H1 (cell line): Measurements from ENCODE around the gene KLK6. TPM values are rescaled to one million over a fixed set of nuclear protein-coding genes. Genes with fewer than 3 reads are reported as not detected.

ENCODE experiments used
- CTCF ChIA-PET: fragments of 300-600 bp; sonication (Branson Sonifier 250); formaldehyde crosslinking; loops from one replicate; lab custom pipeline; 2021; ENCODE audit not compliant: partially characterized antibody; lab: Charles Lee
- POLR2A ChIA-PET: fragments of 300-600 bp; sonication (Branson Sonifier 250); formaldehyde crosslinking; loops from one replicate; lab custom pipeline; 2021; ENCODE audit warnings: inconsistent platforms; ENCODE audit not compliant: partially characterized antibody; lab: Charles Lee
- DNase-seq, 2 experiments: peaks; one replicate each; pipeline versions ENCODE4 v3.0.0 to v3.0.0-alpha.2; 2010 to 2022; ENCODE audit warnings: low spot score in 2 of 2, low read depth in 1 of 2, mixed read lengths in 1 of 2
- FAIRE-seq: peaks from 2 replicates; lab custom pipeline; 2011; peaks lifted over from hg19 to GRCh38; lab: Jason Lieb, UNC
- H2AFZ ChIP-seq: 2 replicates; pipeline ENCODE4 v1.8.1; 2012; ENCODE audit warnings: low read length, inconsistent platforms
- H2AK5ac ChIP-seq: 2 replicates; pipeline ENCODE4 v1.6.1; 2013; ENCODE audit warnings: low read depth, low read length
- H2BK120ac ChIP-seq: replicated peaks from 2 replicates; pipeline ENCODE3; 2013; ENCODE audit warnings: low read depth, low read length, inconsistent platforms
- H2BK12ac ChIP-seq: 2 replicates; pipeline ENCODE4 v1.6.1; 2013; ENCODE audit warnings: low read depth, low read length
- H2BK15ac ChIP-seq: 2 replicates; pipeline ENCODE4 v1.6.1; 2013; ENCODE audit warnings: low read length
- H2BK20ac ChIP-seq: 2 replicates; pipeline ENCODE4 v1.6.1; 2013; ENCODE audit warnings: low read length
- H2BK5ac ChIP-seq: 2 replicates; pipeline ENCODE4 v1.6.1; 2013; ENCODE audit warnings: low read depth, low read length
- H3K14ac ChIP-seq: 2 replicates; pipeline ENCODE4 v1.6.1; 2013; ENCODE audit warnings: inconsistent platforms; ENCODE audit not compliant: insufficient read length
- H3K18ac ChIP-seq: 2 replicates; pipeline ENCODE4 v1.6.1; 2013; ENCODE audit warnings: low read length; ENCODE audit errors: extremely low read depth
- H3K23ac ChIP-seq: 2 replicates; pipeline ENCODE4 v1.6.1; 2013; ENCODE audit warnings: inconsistent platforms; ENCODE audit not compliant: insufficient read length
- H3K23me2 ChIP-seq: 2 replicates; pipeline ENCODE4 v1.6.1; 2013; ENCODE audit warnings: low read depth, low read length
- H3K27ac ChIP-seq: 2 replicates; pipeline ENCODE4 v1.6.1; 2011; ENCODE audit warnings: low read depth, low read length, inconsistent platforms
- H3K27me3 ChIP-seq, 4 experiments: replicated peaks in 1 of 4; 1 replicate in 1 of 4; 2 replicates in 3 of 4; pipeline versions ENCODE4 v1.6.1 to v1.8.1; 2011 to 2013; ENCODE audit warnings: low read length in 3 of 4, mild to moderate bottlenecking in 3 of 4, inconsistent platforms in 2 of 4, mixed read lengths in 2 of 4, moderate library complexity in 1 of 4; ENCODE audit not compliant: control insufficient read depth in 3 of 4, insufficient read depth in 3 of 4; ENCODE audit errors: extremely low read depth in 1 of 4
- H3K36me3 ChIP-seq, 4 experiments: 2 replicates each; pipeline versions ENCODE4 v1.6.1 to v1.8.1; 2011 to 2013; ENCODE audit warnings: mild to moderate bottlenecking in 4 of 4, low read length in 3 of 4, moderate library complexity in 2 of 4, control low read depth in 1 of 4, inconsistent platforms in 1 of 4; ENCODE audit not compliant: insufficient read depth in 4 of 4, control insufficient read depth in 2 of 4
- H3K4ac ChIP-seq: replicated peaks from 2 replicates; pipeline ENCODE3; 2013; ENCODE audit warnings: low read length, low read depth, mixed read lengths, inconsistent platforms; ENCODE audit not compliant: insufficient read length
- H3K4me1 ChIP-seq, 4 experiments: replicated peaks in 1 of 4; 1 replicate in 1 of 4; 2 replicates in 3 of 4; pipeline versions ENCODE4 v1.6.1 to v1.8.1; 2011 to 2013; ENCODE audit warnings: low read length in 3 of 4, inconsistent platforms in 2 of 4, mixed read lengths in 1 of 4; ENCODE audit not compliant: insufficient read depth in 4 of 4, control insufficient read depth in 3 of 4
- H3K4me2 ChIP-seq, 2 experiments: 2 replicates each; pipeline versions ENCODE4 v1.6.1 to v1.8.1; 2011 to 2013; ENCODE audit warnings: low read depth in 2 of 2, low read length in 2 of 2, control low read depth in 1 of 2, inconsistent platforms in 1 of 2, mild to moderate bottlenecking in 1 of 2; ENCODE audit not compliant: insufficient read depth in 1 of 2
- H3K4me3 ChIP-seq, 4 experiments: fragments of 200-600, 300-600 bp in 1 of 4; sonication (generic), shearing (Covaris generic), sonication (Bioruptor Twin) in 1 of 4; 2 replicates each; pipeline versions ENCODE4 v1.5.1 to v1.8.1; 2011 to 2016; ENCODE audit warnings: low read length in 4 of 4, low read depth in 3 of 4, control low read depth in 2 of 4, inconsistent platforms in 2 of 4, mild to moderate bottlenecking in 2 of 4, mixed read lengths in 1 of 4, moderate library complexity in 1 of 4; ENCODE audit not compliant: insufficient read depth in 2 of 4; ENCODE audit errors: extremely low read depth in 1 of 4
- H3K56ac ChIP-seq: replicated peaks from 2 replicates; pipeline ENCODE3; 2013; ENCODE audit warnings: low read depth, mild to moderate bottlenecking, mixed read lengths, low read length, inconsistent platforms; ENCODE audit not compliant: insufficient read length
- H3K79me1 ChIP-seq: 2 replicates; pipeline ENCODE4 v1.6.1; 2013; ENCODE audit warnings: low read depth, low read length, control low read depth
- H3K79me2 ChIP-seq, 2 experiments: 2 replicates each; pipeline versions ENCODE4 v1.6.1 to v1.8.1; 2012 to 2013; ENCODE audit warnings: low read length in 2 of 2, mild to moderate bottlenecking in 2 of 2, inconsistent platforms in 1 of 2; ENCODE audit not compliant: insufficient read depth in 2 of 2, control insufficient read depth in 1 of 2
- H3K9ac ChIP-seq, 4 experiments: replicated peaks in 1 of 4; 1 replicate in 1 of 4; 2 replicates in 3 of 4; pipeline versions ENCODE4 v1.6.1 to v1.8.1; 2011 to 2013; ENCODE audit warnings: low read depth in 3 of 4, low read length in 3 of 4, control low read depth in 2 of 4, mild to moderate bottlenecking in 2 of 4, moderate library complexity in 2 of 4, inconsistent platforms in 1 of 4; ENCODE audit errors: extremely low read depth in 1 of 4
- H3K9me3 ChIP-seq, 2 experiments: 2 replicates each; pipeline versions ENCODE4 v1.6.1 to v1.8.1; 2012 to 2013; ENCODE audit warnings: mild to moderate bottlenecking in 2 of 2, moderate library complexity in 2 of 2, control low read depth in 1 of 2, inconsistent platforms in 1 of 2, low read depth in 1 of 2, low read length in 1 of 2, mixed read lengths in 1 of 2; ENCODE audit not compliant: insufficient read depth in 2 of 2
- H4K20me1 ChIP-seq, 2 experiments: replicated peaks in 1 of 2; 2 replicates each; pipeline versions ENCODE3 to v1.8.1; 2011 to 2013; ENCODE audit warnings: inconsistent platforms in 2 of 2, low read length in 2 of 2, mild to moderate bottlenecking in 1 of 2; ENCODE audit not compliant: insufficient read depth in 2 of 2, control insufficient read depth in 1 of 2
- H4K5ac ChIP-seq: 2 replicates; pipeline ENCODE4 v1.6.1; 2013; ENCODE audit warnings: low read length, low read depth, mixed read lengths, inconsistent platforms; ENCODE audit not compliant: insufficient read length
- H4K8ac ChIP-seq: 2 replicates; pipeline ENCODE4 v1.8.0; 2013; ENCODE audit warnings: mild to moderate bottlenecking, moderate library complexity, low read length, inconsistent platforms; ENCODE audit not compliant: insufficient read depth; ENCODE audit errors: extremely low read depth
- H4K91ac ChIP-seq: replicated peaks from 2 replicates; pipeline ENCODE3; 2013; ENCODE audit warnings: low read length, mixed read lengths, inconsistent platforms; ENCODE audit not compliant: insufficient read length
- ASH2L ChIP-seq: fragments of 200-600, 300-600 bp; sonication (generic); IDR thresholded peaks from one replicate; pipeline ENCODE4 v1.7.1; 2017; ENCODE audit warnings: low read length
- BACH1 ChIP-seq: IDR thresholded peaks from 2 replicates; pipeline ENCODE4 v1.6.1; 2012; ENCODE audit warnings: low read length, improper control_type of control experiment
- BCL11A ChIP-seq, 2 experiments: IDR thresholded peaks; one replicate each; pipeline ENCODE4 v1.6.1; 2011; ENCODE audit warnings: low read depth in 2 of 2, low read length in 2 of 2, mild to moderate bottlenecking in 2 of 2
- CHD2 ChIP-seq: IDR thresholded peaks from 2 replicates; pipeline ENCODE4 v1.6.1; 2012; ENCODE audit warnings: low read length, improper control_type of control experiment
- CREB1 ChIP-seq: IDR thresholded peaks from 2 replicates; pipeline ENCODE4 v1.6.1; 2012; ENCODE audit warnings: inconsistent platforms
- EZH2 ChIP-seq: fragments of 200-600 bp; sonication (generic); IDR thresholded peaks from 2 replicates; pipeline ENCODE4 v1.7.1; 2012; ENCODE audit warnings: low read depth, mild to moderate bottlenecking, moderate library complexity, low read length, inconsistent platforms; ENCODE audit not compliant: severe bottlenecking
- KDM4A ChIP-seq: IDR thresholded peaks from one replicate; pipeline ENCODE4 v1.7.1; 2012; ENCODE audit warnings: low read depth, mild to moderate bottlenecking, moderate library complexity, low read length, inconsistent platforms; ENCODE audit not compliant: severe bottlenecking
- NANOG ChIP-seq: IDR thresholded peaks from 2 replicates; pipeline ENCODE4 v1.6.1; 2011; ENCODE audit warnings: low read length, low read depth, mild to moderate bottlenecking, inconsistent platforms; ENCODE audit not compliant: insufficient read depth, poor library complexity, severe bottlenecking
- PHF8 ChIP-seq: fragments of 200-600 bp; sonication (generic); conservative IDR thresholded peaks from 2 replicates; pipeline ENCODE4 v1.7.1; 2012; ENCODE audit warnings: low read depth, mild to moderate bottlenecking, inconsistent platforms, low read length, moderate library complexity
- SAP30 ChIP-seq: fragments of 300-600 bp; sonication (generic); IDR thresholded peaks from 2 replicates; pipeline ENCODE4 v1.7.1; 2012; ENCODE audit warnings: low read length, moderate library complexity, mild to moderate bottlenecking, inconsistent platforms; ENCODE audit not compliant: insufficient read depth, insufficient replicate concordance
- SUZ12 ChIP-seq: fragments of 200-600 bp; sonication (generic); IDR thresholded peaks from 2 replicates; pipeline ENCODE4 v1.6.1; 2012; ENCODE audit warnings: mild to moderate bottlenecking, inconsistent platforms, low read length, moderate library complexity, mixed read lengths
- WGBS, 2 experiments: shearing (Covaris generic) in 1 of 2; methylation state at CpG; one replicate each; pipeline versions ENCODE4 v1.1.6 to v1.1.7; 2013 to 2015; ENCODE audit warnings: low lambda C conversion rate in 2 of 2, mixed read lengths in 2 of 2, inconsistent platforms in 1 of 2, low coverage in 1 of 2, missing lambda C conversion rate in 1 of 2; ENCODE audit not compliant: insufficient replicate concordance in 2 of 2, insufficient coverage in 1 of 2, insufficient read length in 1 of 2; ENCODE audit errors: extremely low coverage in 1 of 2, missing lambda C conversion rate in 1 of 2; 5-methylcytosine and 5-hydroxymethylcytosine counted together
- polyA plus RNA-seq, 7 experiments: library from polyadenylated mRNA; depleted of rRNA in 3 of 7; stranded (reverse) in 5 of 7; unstranded in 2 of 7; fragments of >200 nt in 5 of 7; fragments of 200-250 nt in 2 of 7; gene quantifications; 1 replicate in 5 of 7; 2 replicates in 1 of 7; 4 replicates in 1 of 7; pipeline versions ENCODE4 v1.2.1 to v1.2.3, GENCODE V29; 2011 to 2013; ENCODE audit warnings: missing spikeins in 2 of 7, mixed read lengths in 2 of 7
- total RNA-seq: library from RNA; stranded (reverse); fragmentation: NEBNext Ultra II Directional; extraction: Animal tissue kit (Norgen Biotek cat#: 25700); gene quantifications from 2 replicates; pipeline ENCODE4 v1.2.1, GENCODE V29; 2021

KLK6 gene
- total and polyA plus RNA-seq, 2 of the 8 experiments (the other 6 are each of a cell fraction or from before 2014, with no cell fraction given): 0.69 to 3.2 TPM

DNA sequence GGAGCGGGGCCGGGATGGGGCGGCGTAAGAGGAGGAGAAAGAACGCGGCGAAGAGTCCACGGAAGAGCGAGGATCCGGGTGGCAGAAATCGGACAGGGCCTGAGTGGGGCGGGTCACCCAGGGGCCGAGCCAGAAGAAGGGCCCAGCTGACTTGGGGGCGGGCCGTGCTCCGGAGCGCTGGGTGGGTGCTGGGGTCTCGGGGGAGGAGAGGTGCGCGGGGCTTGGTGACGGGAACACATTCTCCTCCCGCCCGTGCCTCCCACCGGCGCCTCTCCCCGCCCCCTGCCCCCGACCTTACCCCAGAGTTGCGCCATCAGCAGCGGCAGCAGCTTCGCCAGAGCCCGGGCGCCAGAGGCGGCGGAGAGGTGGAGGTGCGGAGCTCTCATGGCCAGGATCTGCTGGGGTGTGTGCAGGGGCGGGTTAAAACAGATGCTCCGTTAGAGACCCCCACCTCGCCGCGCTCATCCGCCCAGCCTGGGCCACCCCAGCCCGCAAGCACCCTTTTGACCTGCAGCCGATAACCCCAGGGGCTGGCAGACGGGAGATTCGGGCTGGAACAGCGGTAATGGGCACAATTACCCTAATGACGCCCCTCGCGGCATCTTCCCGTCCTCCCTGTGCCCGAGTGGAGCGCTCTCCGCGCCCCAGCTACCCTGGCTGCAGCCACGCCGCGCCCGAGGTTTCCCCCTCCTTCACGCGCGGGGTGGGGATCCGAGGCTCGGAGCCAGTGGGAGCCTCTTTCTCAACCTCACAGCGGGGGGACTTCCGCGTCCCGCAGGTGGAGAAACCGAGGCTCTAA is 49.6 kb upstream of the KLK6 start:
- Histone ChIP-seq H3K27me3 (peaks cover 0 to 30% (median 19%) of the 10 kb centered on the region in 4 experiments; a peak in 5 of 7 replicates), H4K91ac (peak overlapping the region; percentile 36), H3K4ac (no peak overlapping the region), H2BK120ac (no peak overlapping the region), H2BK5ac (no peak overlapping the region; the same call in 1 of the 2 replicates), H3K9ac (no peak overlapping the region; a peak in 1 of 7 replicates), H3K4me1 (peaks cover 0 to 7% (median 3%) of the 10 kb centered on the region in 4 experiments; a peak in 5 of 7 replicates), H3K4me2 (peak overlapping the region; percentile 81 to 93), H4K5ac (no peak overlapping the region), H3K9me3 (no peaks in the 10 kb centered on the region), H4K8ac (peak overlapping the region; percentile 71), H2AFZ (peak overlapping the region; percentile 41; the same call in 1 of the 2 replicates), H3K14ac (no peak overlapping the region), H3K56ac (no peak overlapping the region), H2AK5ac (no peak overlapping the region), H3K79me2 (no peaks in the 10 kb centered on the region), H2BK20ac (no peak overlapping the region), H4K20me1 (no peaks in the 10 kb centered on the region), H2BK12ac (peak overlapping the region; percentile 50; the same call in 1 of the 2 replicates), H3K18ac (peak overlapping the region; percentile 38), H3K23me2 (peaks cover 14% of the 10 kb centered on the region; the same call in 1 of the 2 replicates), H3K36me3 (no peaks in the 10 kb centered on the region), H3K23ac (no peak overlapping the region), H2BK15ac (no peak overlapping the region), H3K27ac (no peak overlapping the region), H3K79me1 (no peaks in the 10 kb centered on the region), H3K4me3 (peak overlapping the region; percentile 51 to 73 (median 52))
- POLR2A ChIA-PET: interaction anchor here (0.6 to 2.8 kb wide), 8 partner anchors 11 to 1981 kb away, joined by 3 to 12 read pairs (median 4); no protein-coding TSS in a partner anchor
- 3% methylated on average over 29 of the region's 68 CpGs; no CpG with 5 or more reads in 1 of the 2 experiments for WGBS, 2 experiments
- FAIRE-seq (no peak), DNase-seq (peak in 1 of 2 experiments; percentile 73)
- CTCF ChIA-PET: interaction anchor here (0.7 to 15.0 kb wide), 10 partner anchors 9 to 101 kb away, joined by 3 to 269 read pairs (median 4); no protein-coding TSS in a partner anchor
- no peak; the same call in 1 of the 2 replicates for TF ChIP-seq PHF8
- 0 out of 2 replicates have a peak, but pooled peaks have one; percentile 27 for TF ChIP-seq BACH1
- no peak for TF ChIP-seq EZH2
- TF ChIP-seq ASH2L: no peak
- no peak for TF ChIP-seq BCL11A (IDR thresholded peaks at IDR 0.05; ENCODE audit: low read depth in 2 of 2, low read length in 2 of 2)
- no peak for TF ChIP-seq CREB1
- TF ChIP-seq CHD2: no peak
- no peak; the same call in 1 of the 2 replicates for TF ChIP-seq SUZ12
- TF ChIP-seq SAP30: no peak
- no peak for TF ChIP-seq NANOG
- peak; percentile 78 for TF ChIP-seq KDM4A
